Erythroblast (primary cell): ENCODE results near the gene ABHD16A.

ENCODE experiments used
- GATA1 ChIP-seq: IDR thresholded peaks from 2 replicates; pipeline ENCODE4 v1.6.1; 2011; ENCODE audit warnings: low read depth, mild to moderate bottlenecking, control low read depth, low read length, moderate library complexity
- POLR2A ChIP-seq: IDR thresholded peaks from 2 replicates; pipeline ENCODE4 v1.6.1; 2011; ENCODE audit warnings: mild to moderate bottlenecking, low read length

GRCh38 chr6:31729515-31729978 lies 26.4 kb upstream of the ABHD16A start:
- TF ChIP-seq POLR2A (peak; percentile 64), GATA1 (no peak)
